Esophagus (tissue), 2 donors: Measurements from ENCODE around the gene MICALL1. TPM values are rescaled to one million over a fixed set of nuclear protein-coding genes. Genes with fewer than 3 reads are reported as not detected.

Experiments
- H3K27ac ChIP-seq, 2 donors: one replicate each; pipeline ENCODE4 v1.5.1; 2013; ENCODE audit warnings: low read depth in 2 of 2, mild to moderate bottlenecking in 2 of 2, inconsistent platforms in 1 of 2, low read length in 1 of 2, moderate library complexity in 1 of 2
- H3K27me3 ChIP-seq, 2 donors: one replicate each; pipeline ENCODE4 v1.6.1; 2013; ENCODE audit warnings: low read length in 2 of 2, control low read depth in 1 of 2, mild to moderate bottlenecking in 1 of 2; ENCODE audit not compliant: insufficient read depth in 2 of 2, control insufficient read depth in 1 of 2
- H3K36me3 ChIP-seq, 2 donors: one replicate each; pipeline ENCODE4 v1.6.1; 2013; ENCODE audit warnings: low read length in 1 of 2; ENCODE audit not compliant: control insufficient read depth in 2 of 2, insufficient read depth in 2 of 2
- H3K4me1 ChIP-seq, 2 donors: one replicate each; pipeline ENCODE4 v1.6.1; 2013; ENCODE audit warnings: low read length in 1 of 2; ENCODE audit not compliant: control insufficient read depth in 2 of 2, insufficient read depth in 2 of 2
- H3K4me3 ChIP-seq, 2 donors: one replicate each; pipeline ENCODE4 v1.5.1; 2013; ENCODE audit warnings: low read length in 2 of 2, mild to moderate bottlenecking in 2 of 2, low read depth in 1 of 2, moderate library complexity in 1 of 2
- H3K9me3 ChIP-seq, 2 donors: one replicate each; pipeline ENCODE4 v1.6.1; 2013; ENCODE audit warnings: mild to moderate bottlenecking in 2 of 2, low read depth in 1 of 2, low read length in 1 of 2, moderate library complexity in 1 of 2; ENCODE audit not compliant: control insufficient read depth in 2 of 2, insufficient read depth in 1 of 2
- WGBS, 2 donors: extraction: QIAGEN DNeasy Blood & Tissue Kit; methylation state at CpG; one replicate each; pipeline ENCODE4 v1.1.7; 2013; 5-methylcytosine and 5-hydroxymethylcytosine counted together
- polyA plus RNA-seq, 2 donors: library from polyadenylated mRNA; stranded (reverse); fragments of 200-250 nt; gene quantifications; one replicate each; pipeline ENCODE4 v1.2.3, GENCODE V29; 2013
- donor health status: healthy with polysubstance abuse.
- donor health status: Bipolar disorder and iron deficiency.

The MICALL1 gene
- polyA plus RNA-seq, 2 donors = 41.7 to 44.1 TPM

DNA sequence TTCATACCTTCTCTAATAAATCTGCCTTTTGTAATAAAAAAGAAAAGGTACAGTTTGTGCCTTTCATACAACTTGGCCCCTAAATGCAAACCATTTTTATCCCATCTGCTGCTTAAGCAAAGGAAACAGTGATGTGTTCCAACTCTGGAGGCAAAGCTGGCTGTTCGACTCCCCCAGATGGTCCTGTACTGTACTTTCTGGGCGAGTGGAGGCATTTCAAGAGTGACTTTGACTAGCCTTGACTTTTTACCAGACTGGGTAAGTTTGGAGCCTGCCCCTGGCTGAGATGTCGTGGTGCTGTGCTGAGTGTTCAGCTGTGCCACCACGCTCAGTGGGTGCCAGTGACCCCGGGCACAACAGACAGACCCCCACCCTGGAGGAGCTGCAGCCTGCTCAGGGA is 10.2 kb downstream of the MICALL1 start:
- WGBS, 2 donors = 84 to 88% methylated on average over 5 of the region's 5 CpGs
- H3K27me3 ChIP-seq = no peaks in the 10 kb centered on the region
- H3K27ac ChIP-seq = peak overlapping the region in 1 of 2 donors; percentile 33
- no peak overlapping the region for H3K4me3 ChIP-seq
- H3K36me3 ChIP-seq = peaks cover 16 to 44% of the 10 kb centered on the region in 2 donors
- H3K9me3 ChIP-seq = no peaks in the 10 kb centered on the region
- peaks cover 0 to 4% of the 10 kb centered on the region in 2 donors for H3K4me1 ChIP-seq

DNA sequence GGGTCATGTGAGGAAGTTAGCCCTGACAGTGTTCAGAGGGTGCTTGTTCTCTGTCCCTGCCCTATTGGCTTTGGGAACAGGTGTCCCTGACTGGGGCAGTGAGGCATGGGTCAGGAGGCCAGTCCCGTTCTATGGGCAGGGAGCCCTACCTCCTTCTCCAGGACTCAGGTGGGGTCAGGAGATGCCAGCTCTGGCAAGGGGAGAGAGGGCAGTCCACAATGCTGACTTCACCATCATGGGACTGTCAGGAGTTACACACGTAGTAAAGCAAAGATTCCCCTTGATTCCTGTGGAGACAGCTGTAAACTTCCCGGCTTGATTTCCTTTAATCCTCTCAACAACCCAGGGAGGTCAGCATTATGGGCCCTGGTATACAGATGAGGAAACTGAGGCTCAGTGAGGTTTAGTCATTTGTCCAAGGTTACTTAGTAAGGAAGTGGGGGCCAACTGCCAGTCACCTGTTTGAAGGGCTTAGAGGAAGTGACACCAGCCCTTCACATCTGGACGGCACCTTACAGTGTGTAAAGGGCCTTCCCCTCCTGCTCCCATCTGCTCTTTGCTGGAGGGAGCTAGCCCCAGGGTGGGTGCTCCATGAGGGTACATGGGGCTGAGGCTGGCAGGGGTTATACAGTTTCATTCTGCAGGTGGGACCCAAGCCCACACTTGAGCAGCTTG is 11.9 kb downstream of the MICALL1 start:
- Histone ChIP-seq H3K4me3 (no peak overlapping the region), H3K36me3 (peaks cover 10 to 43% of the 10 kb centered on the region in 2 donors), H3K4me1 (no peaks in the 10 kb centered on the region), H3K9me3 (no peaks in the 10 kb centered on the region), H3K27ac (no peak overlapping the region), H3K27me3 (no peaks in the 10 kb centered on the region)
- WGBS, 2 donors = 76 to 79% methylated on average over 4 of the region's 4 CpGs

DNA sequence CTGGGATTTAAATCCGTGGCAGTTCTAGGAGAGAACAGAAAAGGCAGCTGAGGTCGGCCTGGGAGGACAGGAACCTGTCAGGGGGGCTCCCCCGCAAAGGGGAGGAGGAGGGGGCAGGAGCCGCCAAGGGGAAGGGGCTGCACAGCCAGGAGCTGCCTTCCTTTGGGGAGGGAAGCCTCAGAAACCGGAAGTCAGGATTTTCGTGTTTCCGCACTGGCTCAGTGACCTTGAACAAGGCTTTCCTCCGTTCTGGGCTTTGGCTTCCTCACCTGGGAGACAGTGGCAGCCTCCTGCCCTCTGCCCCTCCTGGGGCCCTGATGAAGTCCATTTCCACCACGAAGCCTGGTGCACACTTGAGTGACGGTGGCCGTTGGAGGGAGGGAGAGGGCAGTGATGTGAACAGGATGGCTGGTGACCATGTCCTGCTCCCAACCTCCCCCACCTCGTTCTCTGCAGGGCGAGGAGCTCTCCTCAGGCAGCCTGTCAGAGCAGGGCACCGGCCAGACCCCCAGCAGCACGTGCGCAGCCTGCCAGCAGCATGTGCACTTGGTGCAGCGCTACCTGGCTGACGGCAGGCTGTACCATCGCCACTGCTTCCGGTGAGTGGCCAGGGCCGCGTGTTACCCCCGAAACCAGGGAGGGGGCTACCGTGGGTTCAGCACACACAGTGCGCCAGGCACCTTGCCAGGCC is 12.6 kb downstream of the MICALL1 start:
- Histone ChIP-seq H3K36me3 (peaks cover 7 to 43% of the 10 kb centered on the region in 2 donors), H3K4me1 (no peaks in the 10 kb centered on the region), H3K4me3 (no peak overlapping the region), H3K27ac (no peak overlapping the region), H3K9me3 (no peaks in the 10 kb centered on the region), H3K27me3 (no peaks in the 10 kb centered on the region)
- 80 to 85% methylated on average over 25 of the region's 25 CpGs for WGBS, 2 donors

DNA sequence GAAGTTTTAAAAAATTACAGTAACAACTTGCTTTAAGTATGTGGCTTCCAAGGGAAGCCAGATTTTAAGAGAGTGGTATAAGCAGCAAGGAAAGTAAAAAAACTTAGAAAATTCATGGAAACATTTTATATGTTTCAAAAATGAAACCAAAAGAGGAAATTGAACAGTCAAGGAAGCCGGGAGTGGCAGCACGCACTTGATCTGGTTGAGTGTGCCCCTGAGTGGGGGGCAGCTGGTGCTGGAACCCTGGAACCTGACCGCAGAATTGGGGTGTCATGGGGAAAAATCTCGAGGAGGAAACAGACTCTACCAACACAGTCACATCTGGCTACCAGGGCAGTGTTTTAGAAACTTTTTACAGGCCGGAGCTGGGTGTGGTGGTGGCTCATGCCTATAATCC is 14.0 kb downstream of the MICALL1 start:
- no peak overlapping the region for H3K27ac ChIP-seq
- H3K4me3 ChIP-seq = no peak overlapping the region
- no peaks in the 10 kb centered on the region for H3K27me3 ChIP-seq
- no peaks in the 10 kb centered on the region for H3K9me3 ChIP-seq
- H3K4me1 ChIP-seq = no peaks in the 10 kb centered on the region
- 78 to 81% methylated on average over 5 of the region's 5 CpGs for WGBS, 2 donors
- H3K36me3 ChIP-seq = peaks cover 15 to 53% of the 10 kb centered on the region in 2 donors

DNA sequence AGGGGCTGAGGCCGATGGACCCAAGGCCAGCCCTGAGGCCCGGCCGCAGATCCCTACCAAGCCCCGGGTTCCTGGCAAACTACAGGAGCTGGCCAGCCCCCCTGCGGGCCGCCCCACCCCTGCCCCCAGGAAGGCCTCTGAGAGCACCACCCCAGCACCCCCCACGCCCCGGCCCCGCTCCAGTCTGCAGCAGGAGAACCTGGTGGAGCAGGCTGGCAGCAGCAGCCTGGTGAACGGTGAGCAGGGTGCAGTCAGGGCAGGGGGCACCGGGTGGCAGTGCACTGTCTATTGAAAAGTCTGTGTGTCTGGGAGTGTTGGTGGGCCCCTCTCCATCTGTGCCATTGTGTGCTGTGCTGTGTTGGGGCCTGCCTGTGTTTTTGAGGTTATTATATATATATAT is 16.1 kb downstream of the MICALL1 start:
- peaks cover 32 to 68% of the 10 kb centered on the region in 2 donors for H3K36me3 ChIP-seq
- no peaks in the 10 kb centered on the region for H3K9me3 ChIP-seq
- 81 to 87% methylated on average over 10 to 11 of the region's 11 CpGs for WGBS, 2 donors
- no peak overlapping the region for H3K27ac ChIP-seq
- H3K4me1 ChIP-seq = no peaks in the 10 kb centered on the region
- no peak overlapping the region for H3K4me3 ChIP-seq
- no peaks in the 10 kb centered on the region for H3K27me3 ChIP-seq

DNA sequence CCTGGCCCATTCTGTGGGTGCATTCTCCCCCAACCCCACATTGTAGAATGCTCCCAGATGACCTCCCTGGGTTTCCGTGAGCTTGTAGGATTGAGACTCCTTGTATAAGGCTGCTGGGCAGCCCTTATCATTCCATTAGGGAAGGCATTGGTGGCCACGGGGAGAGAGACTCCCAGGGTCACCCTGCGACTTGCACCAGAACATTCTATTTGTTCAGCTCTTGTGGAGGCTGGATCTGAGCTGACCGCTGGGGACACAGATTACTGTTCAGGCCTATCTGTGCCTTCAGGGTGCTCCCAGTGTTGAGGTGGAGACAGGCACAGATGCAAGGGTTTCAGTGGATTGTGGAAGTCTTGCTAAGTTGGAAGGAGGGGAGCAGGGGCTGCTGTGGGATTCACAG is 17.8 kb downstream of the MICALL1 start:
- H3K27ac ChIP-seq = no peak overlapping the region
- 74 to 91% methylated on average over 4 of the region's 4 CpGs for WGBS, 2 donors

DNA sequence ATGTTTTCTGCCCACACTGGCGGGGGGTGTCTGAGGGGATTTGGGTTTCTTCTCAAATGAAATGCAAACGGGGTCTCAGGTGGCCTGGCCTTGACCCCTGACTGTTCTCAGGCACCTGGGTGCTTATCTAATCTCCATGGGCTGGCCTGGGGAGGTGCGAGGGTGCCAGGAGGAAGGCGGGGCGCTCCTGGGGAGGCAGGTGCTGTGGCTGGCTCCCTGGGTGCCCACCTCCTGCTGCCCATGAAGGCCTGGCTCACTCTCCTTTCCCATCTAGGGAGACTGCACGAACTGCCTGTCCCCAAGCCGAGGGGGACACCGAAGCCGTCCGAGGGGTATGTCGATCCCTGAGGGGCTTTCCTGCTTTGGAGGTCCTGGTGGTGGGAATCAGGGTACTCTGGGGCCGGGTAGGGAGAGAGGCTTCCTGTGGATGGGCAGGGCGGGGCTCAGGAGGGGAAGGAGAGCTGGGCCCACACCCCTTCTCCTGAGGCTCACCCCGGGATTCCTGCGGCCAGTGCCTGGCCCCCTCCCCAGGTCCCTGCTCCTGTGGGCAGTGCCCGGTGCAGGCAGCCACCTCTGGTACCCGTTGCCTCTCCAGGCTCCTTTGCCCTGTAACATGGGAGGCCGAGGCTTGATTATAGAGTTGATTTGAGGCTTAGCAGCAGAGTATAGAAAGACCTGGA is 18.4 kb downstream of the MICALL1 start:
- 78 to 88% methylated on average over 17 to 18 of the region's 18 CpGs for WGBS, 2 donors
- Histone ChIP-seq H3K4me3 (no peak overlapping the region), H3K27me3 (no peaks in the 10 kb centered on the region), H3K36me3 (peaks cover 35 to 62% of the 10 kb centered on the region in 2 donors), H3K27ac (peak overlapping the region in 1 of 2 donors; percentile 34), H3K9me3 (no peaks in the 10 kb centered on the region), H3K4me1 (peaks cover 0 to 3% of the 10 kb centered on the region in 2 donors)

More for the DNA sequence above, 17.8 kb downstream of the MICALL1 start:
- Histone ChIP-seq H3K4me1 (no peaks in the 10 kb centered on the region), H3K4me3 (no peak overlapping the region), H3K27me3 (no peaks in the 10 kb centered on the region), H3K9me3 (no peaks in the 10 kb centered on the region), H3K36me3 (peaks cover 32 to 60% of the 10 kb centered on the region in 2 donors)

DNA sequence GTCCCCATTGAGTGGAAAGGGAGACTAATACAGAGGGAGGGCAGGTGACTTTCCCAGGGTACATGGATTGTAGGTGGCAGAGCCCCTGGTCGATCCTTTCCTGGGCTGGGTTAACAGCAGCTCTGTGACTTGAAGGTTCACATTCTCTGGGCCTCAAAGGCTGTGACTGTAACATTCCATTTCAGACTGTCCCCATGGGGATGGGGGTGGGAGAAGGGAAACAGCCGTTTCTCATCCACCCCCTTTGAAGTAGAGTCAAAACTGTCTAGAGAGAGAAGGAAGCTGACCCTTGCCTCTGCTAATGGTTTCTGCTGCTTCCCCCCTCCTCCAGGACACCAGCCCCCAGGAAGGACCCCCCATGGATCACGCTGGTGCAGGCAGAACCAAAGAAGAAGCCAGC is 19.2 kb downstream of the MICALL1 start:
- H3K27ac ChIP-seq = peak overlapping the region in 1 of 2 donors; percentile 15

DNA sequence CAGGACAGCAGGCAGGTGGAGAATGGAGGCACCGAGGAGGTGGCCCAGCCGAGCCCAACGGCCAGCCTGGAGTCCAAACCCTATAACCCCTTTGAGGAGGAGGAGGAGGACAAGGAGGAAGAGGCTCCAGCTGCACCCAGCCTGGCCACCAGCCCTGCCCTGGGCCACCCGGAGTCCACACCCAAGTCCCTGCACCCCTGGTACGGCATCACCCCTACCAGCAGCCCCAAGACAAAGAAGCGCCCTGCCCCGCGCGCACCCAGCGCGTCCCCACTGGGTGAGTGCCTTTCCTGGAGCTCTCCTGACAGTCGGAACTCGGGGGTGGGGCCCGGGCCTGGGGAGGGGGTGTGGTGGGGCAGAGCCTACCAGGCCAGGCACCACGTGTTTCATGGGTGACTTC is 19.7 kb downstream of the MICALL1 start:
- Histone ChIP-seq H3K27me3 (no peaks in the 10 kb centered on the region), H3K4me1 (peaks cover 2 to 3% of the 10 kb centered on the region in 2 donors), H3K9me3 (no peaks in the 10 kb centered on the region), H3K36me3 (peaks cover 36 to 69% of the 10 kb centered on the region in 2 donors), H3K27ac (peak overlapping the region in 1 of 2 donors; percentile 15), H3K4me3 (no peak overlapping the region)
- WGBS, 2 donors = 82% methylated on average over 15 of the region's 15 CpGs

More for the DNA sequence above, 19.2 kb downstream of the MICALL1 start:
- Histone ChIP-seq H3K27me3 (no peaks in the 10 kb centered on the region), H3K9me3 (no peaks in the 10 kb centered on the region), H3K36me3 (peaks cover 36 to 65% of the 10 kb centered on the region in 2 donors), H3K4me1 (peaks cover 2 to 3% of the 10 kb centered on the region in 2 donors), H3K4me3 (no peak overlapping the region)
- WGBS, 2 donors = 68 to 73% methylated on average over 3 of the region's 3 CpGs
